Cardiac muscle cell (in vitro differentiated cells and primary cell): ENCODE measurements around the gene MMP24. TPM values are rescaled to one million over a fixed set of nuclear protein-coding genes. Genes with fewer than 3 reads are reported as not detected.
"Not testable (repeated sequence)": the region's sequence is repeated elsewhere in the genome, so short reads cannot be mapped to it uniquely, and the experiment has no call there.

ENCODE experiments used
- DNase-seq, 2 donors: peaks; one replicate each; pipeline versions ENCODE4 v3.0.0 to v3.0.0-alpha.2; 2010 to 2017; ENCODE audit warnings: low read depth in 1 of 2, low spot score in 1 of 2
- H3K27ac ChIP-seq: fragments of 200-600 bp; sonication (generic); 2 replicates; pipeline ENCODE4 v1.5.1; 2016
- H3K27me3 ChIP-seq: fragments of 200-600 bp; sonication (generic); 2 replicates; pipeline ENCODE4 v1.6.0; 2016; ENCODE audit warnings: control low read depth
- H3K36me3 ChIP-seq: fragments of 200-600 bp; sonication (generic); 2 replicates; pipeline ENCODE4 v1.5.1; 2016; ENCODE audit warnings: control low read depth
- H3K4me1 ChIP-seq: fragments of 200-600 bp; sonication (generic); 2 replicates; pipeline ENCODE4 v1.8.1; 2017; ENCODE audit warnings: low read depth, mild to moderate bottlenecking, mixed run types
- H3K4me3 ChIP-seq: fragments of 200-600 bp; sonication (generic); 2 replicates; pipeline ENCODE4 v1.5.1; 2016; ENCODE audit warnings: mild to moderate bottlenecking
- H3K9me3 ChIP-seq: fragments of 200-600 bp; sonication (generic); 2 replicates; pipeline ENCODE4 v1.5.1; 2017; ENCODE audit warnings: low read depth, mild to moderate bottlenecking, control low read depth
- CTCF ChIP-seq: IDR thresholded peaks from 2 replicates; pipeline ENCODE4 v1.5.1; 2012; ENCODE audit warnings: low read depth, mild to moderate bottlenecking, low read length
- polyA plus RNA-seq: library from polyadenylated mRNA; unstranded; fragments of >200 nt; fragmentation: Nextera tagmentation; extraction: Ambion mirVana; gene quantifications from 2 replicates; pipeline ENCODE4 v1.2.1, GENCODE V29; 2016
- total RNA-seq: library from RNA; depleted of rRNA; stranded (reverse); fragments of >200 nt; gene quantifications from 2 replicates; pipeline ENCODE4 v1.2.3, GENCODE V29; 2016

MMP24 gene
- total and polyA plus RNA-seq, 2 experiments from 2014 or later = 5.9 to 8.9 TPM

- DNase-seq = no peak
- peaks cover 30% of the 10 kb centered on the region for H3K4me1 ChIP-seq
- H3K4me3 ChIP-seq = no peak overlapping the region
- no peaks in the 10 kb centered on the region for H3K9me3 ChIP-seq
- no peak overlapping the region for H3K27ac ChIP-seq
- no peaks in the 10 kb centered on the region for H3K27me3 ChIP-seq
- H3K36me3 ChIP-seq = no peaks in the 10 kb centered on the region
- no peak for TF ChIP-seq CTCF
These were observed 30.2 kb upstream of the MMP24 start for GRCh38 chr20:35196313-35196712.

- H3K9me3 ChIP-seq = no peaks in the 10 kb centered on the region
- no peaks in the 10 kb centered on the region for H3K27me3 ChIP-seq
- no peak overlapping the region for H3K4me3 ChIP-seq
- H3K36me3 ChIP-seq = no peaks in the 10 kb centered on the region
- no peak for DNase-seq
- H3K4me1 ChIP-seq = no peaks in the 10 kb centered on the region
- TF ChIP-seq CTCF = no peak
- no peak overlapping the region for H3K27ac ChIP-seq
These were observed 26.8 kb upstream of the MMP24 start for GRCh38 chr20:35199740-35200139.

- Histone ChIP-seq H3K36me3 (no peaks in the 10 kb centered on the region), H3K27ac (no peak overlapping the region), H3K9me3 (no peaks in the 10 kb centered on the region), H3K4me1 (no peaks in the 10 kb centered on the region), H3K4me3 (no peak overlapping the region), H3K27me3 (no peaks in the 10 kb centered on the region)
- peak in 1 of 2 donors; percentile 67 for DNase-seq
- TF ChIP-seq CTCF = no peak
These were observed 26.2 kb upstream of the MMP24 start for GRCh38 chr20:35200267-35200666.

GRCh38 chr20:35201467-35201866, 25.0 kb upstream of the MMP24 start:
- H3K4me1 ChIP-seq, H3K4me3 ChIP-seq, DNase-seq, H3K36me3 ChIP-seq, H3K9me3 ChIP-seq, H3K27me3 ChIP-seq, H3K27ac ChIP-seq: not testable (repeated sequence)

- no peaks in the 10 kb centered on the region for H3K9me3 ChIP-seq
These were observed 19.7 kb upstream of the MMP24 start for GRCh38 chr20:35206802-35207201.

More at GRCh38 chr20:35206802-35207201, 19.7 kb upstream of the MMP24 start:
- TF ChIP-seq CTCF = no peak
- Histone ChIP-seq H3K4me1 (no peaks in the 10 kb centered on the region), H3K27me3 (no peaks in the 10 kb centered on the region), H3K36me3 (no peaks in the 10 kb centered on the region), H3K4me3 (no peak overlapping the region), H3K27ac (no peak overlapping the region)
- DNase-seq = no peak
